Measurements from ENCODE around the gene ING3.
A peak's percentile ranks its signal among the peaks of the same experiment; 100 is the strongest.

Gene ING3

DNA sequence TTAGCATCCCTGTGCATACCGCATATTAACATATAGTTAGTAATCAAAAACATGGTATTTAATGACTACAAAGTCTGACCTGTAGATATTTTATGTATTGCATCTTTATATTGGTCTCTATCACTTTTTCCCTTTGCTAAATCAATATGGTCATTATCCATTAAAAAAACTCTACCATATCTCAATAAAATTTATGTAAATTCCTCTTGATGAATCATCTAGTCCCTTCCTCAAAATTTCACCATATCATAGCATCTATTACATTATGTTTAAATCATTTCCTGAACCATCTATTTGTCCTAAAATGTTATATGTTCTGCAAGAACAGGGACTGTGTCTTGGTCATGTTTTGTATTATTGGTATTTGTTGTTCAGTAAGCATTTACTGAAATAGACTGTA, 7.7 kb upstream of the ING3 start:
- H3K36me3 ChIP-seq (ENCODE audit: insufficient read depth): no peaks in the 10 kb centered on the region
- H3K27ac ChIP-seq: no peak overlapping the region
- no peak overlapping the region for H3K4me2 ChIP-seq
- H3K9ac ChIP-seq: no peak overlapping the region
- no peaks in the 10 kb centered on the region for H3K79me2 ChIP-seq (ENCODE audit: insufficient read depth, low read depth)
- no peaks in the 10 kb centered on the region for H3K4me1 ChIP-seq (ENCODE audit: low read depth, poor library complexity, severe bottlenecking)
- TF ChIP-seq, protein P1, sequence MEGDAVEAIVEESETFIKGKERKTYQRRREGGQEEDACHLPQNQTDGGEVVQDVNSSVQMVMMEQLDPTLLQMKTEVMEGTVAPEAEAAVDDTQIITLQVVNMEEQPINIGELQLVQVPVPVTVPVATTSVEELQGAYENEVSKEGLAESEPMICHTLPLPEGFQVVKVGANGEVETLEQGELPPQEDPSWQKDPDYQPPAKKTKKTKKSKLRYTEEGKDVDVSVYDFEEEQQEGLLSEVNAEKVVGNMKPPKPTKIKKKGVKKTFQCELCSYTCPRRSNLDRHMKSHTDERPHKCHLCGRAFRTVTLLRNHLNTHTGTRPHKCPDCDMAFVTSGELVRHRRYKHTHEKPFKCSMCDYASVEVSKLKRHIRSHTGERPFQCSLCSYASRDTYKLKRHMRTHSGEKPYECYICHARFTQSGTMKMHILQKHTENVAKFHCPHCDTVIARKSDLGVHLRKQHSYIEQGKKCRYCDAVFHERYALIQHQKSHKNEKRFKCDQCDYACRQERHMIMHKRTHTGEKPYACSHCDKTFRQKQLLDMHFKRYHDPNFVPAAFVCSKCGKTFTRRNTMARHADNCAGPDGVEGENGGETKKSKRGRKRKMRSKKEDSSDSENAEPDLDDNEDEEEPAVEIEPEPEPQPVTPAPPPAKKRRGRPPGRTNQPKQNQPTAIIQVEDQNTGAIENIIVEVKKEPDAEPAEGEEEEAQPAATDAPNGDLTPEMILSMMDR (conservative IDR thresholded peaks at IDR 0.05; ENCODE audit: low read depth, low read length): no peak
- H3K4me3 ChIP-seq (IDR thresholded peaks at IDR 0.05; ENCODE audit: insufficient read depth, low read depth, low read length): no peak overlapping the region
- H2AFZ ChIP-seq (ENCODE audit: low read depth): no peak overlapping the region
- H3K27me3 ChIP-seq (ENCODE audit: insufficient read depth, low read depth): no peaks in the 10 kb centered on the region
- no peaks in the 10 kb centered on the region for H4K20me1 ChIP-seq (ENCODE audit: insufficient read depth)

DNA sequence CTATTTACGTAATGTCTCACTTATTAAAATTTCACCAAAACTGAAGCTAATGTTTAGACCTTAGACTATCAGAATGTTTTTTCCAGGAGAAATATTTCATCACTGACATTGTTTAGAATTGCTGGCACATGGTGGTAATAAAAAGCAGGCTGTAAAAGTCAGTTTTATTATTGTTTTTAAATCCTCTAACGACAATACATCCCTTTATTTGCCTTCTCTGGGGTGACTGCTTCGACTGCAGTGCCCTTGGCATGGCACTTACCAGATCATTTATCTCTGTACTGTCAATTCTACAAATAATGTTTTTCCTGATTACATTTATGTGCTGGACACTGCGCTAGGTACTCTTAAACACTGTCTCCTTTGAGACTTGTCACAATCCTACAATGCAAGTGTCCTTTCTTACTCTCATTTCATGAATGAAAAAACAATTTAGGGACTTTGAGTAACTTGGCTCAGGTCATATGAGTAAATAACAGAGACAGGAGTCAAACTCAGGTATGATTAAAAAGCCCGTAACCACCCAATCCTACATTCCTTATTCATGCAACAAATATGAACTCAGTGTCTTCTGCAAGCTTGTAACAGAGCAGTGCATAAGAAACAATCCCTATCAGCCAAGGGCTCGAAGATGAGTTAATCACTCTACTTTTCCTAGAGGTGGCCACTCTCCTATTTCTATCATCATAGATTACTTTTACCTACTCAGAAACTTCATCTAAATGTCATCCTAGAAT, 5.6 kb upstream of the ING3 start:
- H3K4me1 ChIP-seq (ENCODE audit: low read depth, poor library complexity, severe bottlenecking): peaks cover 6% of the 10 kb centered on the region
- H3K79me2 ChIP-seq (ENCODE audit: insufficient read depth, low read depth): no peaks in the 10 kb centered on the region
- TF ChIP-seq, protein P1 (conservative IDR thresholded peaks at IDR 0.05; ENCODE audit: low read depth, low read length): no peak
- H3K9ac ChIP-seq: no peak overlapping the region
- H2AFZ ChIP-seq (ENCODE audit: low read depth): no peak overlapping the region
- H3K4me2 ChIP-seq: no peak overlapping the region
- no peaks in the 10 kb centered on the region for H4K20me1 ChIP-seq (ENCODE audit: insufficient read depth)
- H3K27me3 ChIP-seq (ENCODE audit: insufficient read depth, low read depth): no peaks in the 10 kb centered on the region
- no peak overlapping the region for H3K4me3 ChIP-seq (IDR thresholded peaks at IDR 0.05; ENCODE audit: insufficient read depth, low read depth, low read length)
- H3K27ac ChIP-seq: no peak overlapping the region
- no peaks in the 10 kb centered on the region for H3K36me3 ChIP-seq (ENCODE audit: insufficient read depth)

DNA sequence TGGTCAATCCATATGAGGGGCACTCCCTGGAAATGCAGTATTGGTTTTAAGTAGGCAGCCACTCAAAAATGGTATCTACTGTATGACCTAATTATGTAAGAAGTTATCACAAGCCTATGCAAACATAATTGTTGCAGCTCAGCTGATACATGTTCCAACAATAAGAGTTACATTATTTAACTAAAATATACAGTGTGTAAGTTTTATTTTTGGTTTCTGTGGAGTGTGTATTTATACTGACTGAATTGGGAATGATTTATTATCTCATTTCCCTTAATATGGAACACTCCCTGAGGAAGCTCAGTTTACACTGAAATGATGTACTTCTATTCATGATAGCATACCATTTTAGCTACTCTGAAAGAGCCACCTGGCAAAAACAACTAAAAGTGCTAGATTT, 2.6 kb upstream of the ING3 start:
- Histone ChIP-seq H3K36me3 (ENCODE audit: insufficient read depth) (no peaks in the 10 kb centered on the region), H3K4me2 (no peak overlapping the region), H3K4me1 (ENCODE audit: low read depth, poor library complexity, severe bottlenecking) (peaks cover 20% of the 10 kb centered on the region), H3K4me3 (IDR thresholded peaks at IDR 0.05; ENCODE audit: insufficient read depth, low read depth, low read length) (no peak overlapping the region), H3K27me3 (ENCODE audit: insufficient read depth, low read depth) (no peaks in the 10 kb centered on the region), H4K20me1 (ENCODE audit: insufficient read depth) (no peaks in the 10 kb centered on the region; the same call in 1 of the 2 replicates), H3K9ac (no peak overlapping the region), H3K27ac (no peak overlapping the region), H2AFZ (ENCODE audit: low read depth) (no peak overlapping the region), H3K79me2 (ENCODE audit: insufficient read depth, low read depth) (peaks cover 19% of the 10 kb centered on the region; the same call in 1 of the 2 replicates)
- TF ChIP-seq, protein P1 (conservative IDR thresholded peaks at IDR 0.05; ENCODE audit: low read depth, low read length): no peak

DNA sequence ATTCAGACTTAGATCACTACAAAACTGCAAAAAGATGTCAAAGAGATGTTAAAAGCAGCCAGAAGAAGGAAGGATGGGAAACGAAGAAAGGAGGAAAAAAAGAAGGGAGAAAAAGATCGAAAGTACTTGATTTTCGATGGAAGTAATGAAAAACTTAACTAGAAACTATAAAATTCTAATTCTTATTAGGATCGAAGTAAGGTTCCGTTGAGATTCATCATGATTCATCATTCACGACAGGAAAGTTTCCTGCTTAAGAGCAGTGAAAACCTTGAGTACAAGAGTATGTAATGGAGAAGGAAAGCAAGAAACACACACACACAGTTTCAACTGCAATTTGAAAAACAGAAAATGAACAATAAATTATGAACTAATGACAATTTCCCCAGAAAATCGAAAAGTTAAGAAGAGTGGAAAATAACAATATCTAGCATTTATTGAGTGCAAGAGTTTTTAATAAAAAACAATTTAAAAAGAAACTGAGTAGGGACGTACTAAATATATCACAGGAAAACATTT, 1.1 kb upstream of the ING3 start:
- Histone ChIP-seq H3K27ac (peak overlapping the region; percentile 96), H2AFZ (ENCODE audit: low read depth) (peak overlapping the region; percentile 85), H3K4me2 (peak overlapping the region; percentile 67), H3K9ac (peak overlapping the region; percentile 98), H3K4me3 (IDR thresholded peaks at IDR 0.05; ENCODE audit: insufficient read depth, low read depth, low read length) (no peak overlapping the region), H3K36me3 (ENCODE audit: insufficient read depth) (0 out of 2 replicates have a peak, but pooled peaks cover under 1% of the 10 kb centered on the region), H3K79me2 (ENCODE audit: insufficient read depth, low read depth) (peaks cover 31% of the 10 kb centered on the region; the same call in 1 of the 2 replicates), H4K20me1 (ENCODE audit: insufficient read depth) (no peaks in the 10 kb centered on the region; the same call in 1 of the 2 replicates), H3K27me3 (ENCODE audit: insufficient read depth, low read depth) (no peaks in the 10 kb centered on the region), H3K4me1 (ENCODE audit: low read depth, poor library complexity, severe bottlenecking) (peaks cover 27% of the 10 kb centered on the region)
- TF ChIP-seq, protein P1 (conservative IDR thresholded peaks at IDR 0.05; ENCODE audit: low read depth, low read length): no peak

Measured in KMS-11 (cell line).